Mesothelial cell of epicardium (in vitro differentiated cells): ENCODE data around the gene CACTIN. TPM values are rescaled to one million over a fixed set of nuclear protein-coding genes. Genes with fewer than 3 reads are reported as not detected.

ENCODE experiments used
- DNase-seq, 2 experiments: peaks; one replicate each; pipeline ENCODE4 v3.0.0; 2021; ENCODE audit warnings: low spot score in 2 of 2; ENCODE audit not compliant: unreplicated experiment in 2 of 2
- H3K27ac Mint-ChIP-seq: 2 replicates; pipeline ENCODE4 v1.8.0; 2021; ENCODE audit warnings: mixed read lengths
- H3K27me3 Mint-ChIP-seq: 2 replicates; pipeline ENCODE4 v1.8.0; 2021; ENCODE audit warnings: low read depth, mixed read lengths
- H3K36me3 Mint-ChIP-seq: 2 replicates; pipeline ENCODE4 v1.8.0; 2021; ENCODE audit warnings: mixed read lengths
- H3K4me1 Mint-ChIP-seq: 2 replicates; pipeline ENCODE4 v1.8.0; 2021; ENCODE audit warnings: mixed read lengths
- H3K4me3 Mint-ChIP-seq: 2 replicates; pipeline ENCODE4 v1.8.0; 2021; ENCODE audit warnings: mild to moderate bottlenecking, moderate library complexity, mixed read lengths
- H3K9me3 Mint-ChIP-seq: 2 replicates; pipeline ENCODE4 v1.8.0; 2021; ENCODE audit warnings: mixed read lengths
- CTCF ChIP-seq: fragments of 200-600 bp; sonication (generic); IDR thresholded peaks from one replicate; pipeline ENCODE4 v1.5.0; 2021; ENCODE audit warnings: antibody characterized with exemption; ENCODE audit not compliant: unreplicated experiment
- total RNA-seq: library from RNA; stranded (reverse); gene quantifications from 3 replicates; pipeline ENCODE4 v1.2.1, GENCODE V29; 2021

The CACTIN gene
- total RNA-seq, 1 donor from 2014 or later: 39.2 TPM

GRCh38 chr19:3671680-3672574 lies 45.3 kb upstream of the CACTIN start:
- H3K27ac Mint-ChIP-seq: peak overlapping the region; percentile 25
- TF ChIP-seq CTCF: no peak
- H3K4me1 Mint-ChIP-seq: peaks cover 25% of the 10 kb centered on the region
- no peaks in the 10 kb centered on the region for H3K9me3 Mint-ChIP-seq
- H3K36me3 Mint-ChIP-seq: no peaks in the 10 kb centered on the region
- no peak for DNase-seq
- no peaks in the 10 kb centered on the region for H3K27me3 Mint-ChIP-seq
- no peak overlapping the region for H3K4me3 Mint-ChIP-seq

- Mint-ChIP-seq H3K27ac (peak overlapping the region; percentile 81), H3K27me3 (no peaks in the 10 kb centered on the region), H3K4me1 (peaks cover 25% of the 10 kb centered on the region), H3K4me3 (no peak overlapping the region), H3K9me3 (no peaks in the 10 kb centered on the region), H3K36me3 (no peaks in the 10 kb centered on the region)
- TF ChIP-seq CTCF: no peak
- DNase-seq: no peak
These were observed 44.4 kb upstream of the CACTIN start for GRCh38 chr19:3670796-3671679.

- Mint-ChIP-seq H3K4me3 (no peak overlapping the region), H3K27me3 (no peaks in the 10 kb centered on the region), H3K36me3 (no peaks in the 10 kb centered on the region), H3K9me3 (no peaks in the 10 kb centered on the region), H3K27ac (no peak overlapping the region), H3K4me1 (peaks cover 25% of the 10 kb centered on the region)
- TF ChIP-seq CTCF: no peak
- no peak for DNase-seq
These were observed 43.6 kb upstream of the CACTIN start for GRCh38 chr19:3669947-3670795.

- H3K27me3 Mint-ChIP-seq: no peaks in the 10 kb centered on the region
- no peak for DNase-seq
- no peak overlapping the region for H3K4me3 Mint-ChIP-seq
- H3K36me3 Mint-ChIP-seq: peaks cover 2% of the 10 kb centered on the region
- H3K9me3 Mint-ChIP-seq: no peaks in the 10 kb centered on the region
- peaks cover 25% of the 10 kb centered on the region for H3K4me1 Mint-ChIP-seq
- no peak for TF ChIP-seq CTCF
- H3K27ac Mint-ChIP-seq: no peak overlapping the region
These were observed 42.7 kb upstream of the CACTIN start for GRCh38 chr19:3669082-3669946.
